KMS-11 (cell line): ENCODE results near the gene FDXACB1.

ENCODE experiments used
- H2AFZ ChIP-seq: fragments of 200-600 bp; sonication (generic); 2 replicates; pipeline ENCODE4 v1.6.1; 2016; ENCODE audit warnings: antibody characterized with exemption, mixed run types, low read depth
- H3K27ac ChIP-seq: fragments of 200-600 bp; sonication (generic); 2 replicates; pipeline ENCODE4 v1.6.1; 2016; ENCODE audit warnings: mild to moderate bottlenecking, mixed run types
- H3K27me3 ChIP-seq: fragments of 200-600 bp; sonication (generic); 2 replicates; pipeline ENCODE4 v1.6.1; 2017; ENCODE audit warnings: mild to moderate bottlenecking, low read depth, mixed run types, moderate library complexity; ENCODE audit not compliant: insufficient read depth
- H3K36me3 ChIP-seq: fragments of 200-600 bp; sonication (generic); 2 replicates; pipeline ENCODE4 v1.6.1; 2017; ENCODE audit warnings: mild to moderate bottlenecking, mixed run types; ENCODE audit not compliant: insufficient read depth
- H3K4me1 ChIP-seq: fragments of 200-600 bp; sonication (generic); 2 replicates; pipeline ENCODE4 v1.6.1; 2016; ENCODE audit warnings: mild to moderate bottlenecking, low read depth, mixed run types; ENCODE audit not compliant: poor library complexity, severe bottlenecking
- H3K4me2 ChIP-seq: fragments of 200-600 bp; sonication (generic); 2 replicates; pipeline ENCODE4 v1.7.0; 2016; ENCODE audit warnings: mild to moderate bottlenecking, mixed run types
- H3K4me3 ChIP-seq: fragments of 200-600 bp; sonication (generic); IDR thresholded peaks from 2 replicates; pipeline ENCODE4 v1.6.1; 2017; ENCODE audit warnings: low read depth, low read length, mixed read lengths; ENCODE audit not compliant: insufficient read depth
- H3K79me2 ChIP-seq: fragments of 200-600 bp; sonication (generic); 2 replicates; pipeline ENCODE4 v1.6.1; 2016; ENCODE audit warnings: low read depth, mixed run types; ENCODE audit not compliant: insufficient read depth
- H3K9ac ChIP-seq: fragments of 200-600 bp; sonication (generic); 2 replicates; pipeline ENCODE4 v1.6.1; 2016; ENCODE audit warnings: mild to moderate bottlenecking, mixed run types
- H4K20me1 ChIP-seq: fragments of 200-600 bp; sonication (generic); 2 replicates; pipeline ENCODE4 v1.6.1; 2016; ENCODE audit warnings: mild to moderate bottlenecking, mixed run types; ENCODE audit not compliant: insufficient read depth
- CTCF ChIP-seq: fragments of 200-600 bp; sonication (generic); conservative IDR thresholded peaks from 2 replicates; pipeline ENCODE4 v1.6.1; 2017; ENCODE audit warnings: low read depth, mild to moderate bottlenecking, antibody characterized with exemption, low read length, moderate library complexity, mixed read lengths

The FDXACB1 gene

GRCh38 chr11:111834432-111835163 lies 44.4 kb downstream of the FDXACB1 start:
- no peak overlapping the region for H3K27ac ChIP-seq
- H3K79me2 ChIP-seq, result no peaks in the 10 kb centered on the region
- no peak for TF ChIP-seq CTCF
- H3K27me3 ChIP-seq, result no peaks in the 10 kb centered on the region
- H3K9ac ChIP-seq, result no peak overlapping the region
- no peak overlapping the region for H2AFZ ChIP-seq
- H3K4me3 ChIP-seq, result no peak overlapping the region
- H3K4me1 ChIP-seq, result peaks cover 21% of the 10 kb centered on the region
- no peaks in the 10 kb centered on the region for H4K20me1 ChIP-seq
- no peaks in the 10 kb centered on the region for H3K36me3 ChIP-seq
- no peak overlapping the region for H3K4me2 ChIP-seq

GRCh38 chr11:111833524-111833923 lies 45.4 kb downstream of the FDXACB1 start:
- Histone ChIP-seq H3K4me2 (no peak overlapping the region), H3K36me3 (no peaks in the 10 kb centered on the region), H4K20me1 (no peaks in the 10 kb centered on the region), H3K9ac (no peak overlapping the region), H3K27me3 (no peaks in the 10 kb centered on the region), H3K79me2 (no peaks in the 10 kb centered on the region), H3K4me1 (peaks cover 29% of the 10 kb centered on the region), H3K27ac (no peak overlapping the region), H3K4me3 (no peak overlapping the region), H2AFZ (no peak overlapping the region)
- no peak for TF ChIP-seq CTCF

- Histone ChIP-seq H2AFZ (no peak overlapping the region), H3K79me2 (no peaks in the 10 kb centered on the region), H3K9ac (no peak overlapping the region), H3K4me2 (peak overlapping the region; percentile 28; the same call in 1 of the 2 replicates), H4K20me1 (no peaks in the 10 kb centered on the region), H3K4me3 (no peak overlapping the region), H3K4me1 (peaks cover 20% of the 10 kb centered on the region), H3K36me3 (no peaks in the 10 kb centered on the region), H3K27ac (no peak overlapping the region), H3K27me3 (no peaks in the 10 kb centered on the region)
- TF ChIP-seq CTCF, result no peak
Observed at GRCh38 chr11:111829185-111829968, 49.6 kb downstream of the FDXACB1 start.

GRCh38 chr11:111826322-111826950 lies 52.5 kb downstream of the FDXACB1 start:
- no peak overlapping the region for H3K27ac ChIP-seq
- H3K9ac ChIP-seq, result no peak overlapping the region
- no peaks in the 10 kb centered on the region for H3K36me3 ChIP-seq
- H3K4me1 ChIP-seq, result peaks cover 20% of the 10 kb centered on the region
- no peaks in the 10 kb centered on the region for H4K20me1 ChIP-seq
- no peaks in the 10 kb centered on the region for H3K27me3 ChIP-seq
- no peaks in the 10 kb centered on the region for H3K79me2 ChIP-seq
- no peak for TF ChIP-seq CTCF
- H3K4me3 ChIP-seq, result no peak overlapping the region
- no peak overlapping the region for H2AFZ ChIP-seq
- H3K4me2 ChIP-seq, result no peak overlapping the region
